Stimulated activated CD4-positive, alpha-beta T cell treated with anti-CD3 and anti-CD28 coated beads, Interleukin-4, amount 100 ng/mL, for 48 hours (primary cell): ENCODE data around the gene NALCN.

Experiments
- DNase-seq, 2 donors: peaks; one replicate each; pipeline ENCODE4 v3.0.0-alpha.2; 2020; ENCODE audit warnings: low read depth in 2 of 2

The NALCN gene

GRCh38 chr13:101415358-101416174, 742 bp downstream of the NALCN start:
- DNase-seq = no peak

GRCh38 chr13:101412076-101412475, 4.2 kb downstream of the NALCN start:
- no peak for DNase-seq

DNA sequence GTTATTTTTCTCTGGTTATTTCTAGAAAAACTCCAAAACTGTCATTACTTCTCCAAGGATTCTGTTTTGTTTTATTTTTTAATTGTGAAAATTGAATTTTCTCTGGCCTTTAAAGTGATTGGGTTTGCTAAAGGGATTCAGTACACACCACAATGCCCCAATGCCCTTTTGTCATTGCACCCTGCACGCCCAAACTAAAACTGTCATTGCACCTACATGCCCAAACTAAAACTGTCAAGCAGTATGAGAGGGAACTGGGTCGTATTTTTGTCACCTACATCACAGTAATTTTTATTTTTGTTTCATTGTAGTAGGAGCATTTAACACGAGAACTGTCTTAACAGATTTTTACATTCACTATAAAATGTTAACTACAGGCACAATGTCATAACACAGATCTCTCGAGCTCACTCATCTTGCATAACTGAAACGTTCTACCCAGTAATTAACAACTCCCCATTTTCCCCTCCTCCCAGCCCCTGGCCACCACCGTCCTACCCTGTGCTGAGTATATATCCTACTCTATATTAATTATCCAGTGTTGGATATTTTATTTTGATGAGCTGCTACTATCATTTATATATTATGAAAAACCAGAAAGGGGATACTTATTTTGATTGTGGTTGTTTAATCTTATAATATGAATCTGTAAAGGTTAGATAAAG, 7.2 kb downstream of the NALCN start:
- no peak for DNase-seq

DNA sequence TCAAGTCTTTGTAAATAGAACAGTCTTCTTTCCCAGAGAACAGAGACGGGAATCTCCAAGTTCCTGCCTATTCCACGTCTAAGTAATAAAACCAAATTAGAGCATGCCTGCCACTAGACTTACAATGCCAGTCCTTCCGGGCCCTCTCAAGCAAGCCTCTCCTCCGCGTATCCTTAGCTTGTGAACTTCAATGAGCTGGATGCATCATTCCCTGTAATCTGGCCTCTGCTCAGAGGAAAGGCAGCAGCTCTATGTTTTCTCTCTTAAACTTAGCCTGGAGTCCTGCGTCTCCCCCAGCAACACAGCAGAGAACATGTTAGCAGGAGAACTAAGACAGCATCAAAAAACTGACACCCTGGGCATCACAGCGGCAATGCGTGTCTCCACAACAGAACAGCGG, 8.2 kb downstream of the NALCN start:
- no peak for DNase-seq

DNA sequence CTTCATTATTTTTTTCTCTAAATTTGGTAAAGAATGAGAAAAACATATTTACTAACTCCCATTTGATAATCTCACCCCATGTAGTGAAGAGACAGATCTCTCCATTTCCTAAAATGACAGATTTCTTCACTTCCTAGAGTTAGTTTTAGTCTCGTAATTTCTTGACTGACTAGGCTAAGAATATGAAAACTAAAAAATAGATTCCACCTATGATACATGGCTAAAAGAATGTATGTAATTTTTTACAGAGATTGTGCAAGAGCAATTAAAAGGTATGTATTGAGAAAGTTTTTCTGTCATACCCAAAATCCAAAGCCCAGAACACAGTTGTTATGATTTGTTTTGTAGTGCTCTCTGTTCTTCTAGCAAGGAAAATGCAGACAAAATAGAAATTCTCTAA, 9.5 kb downstream of the NALCN start:
- DNase-seq = no peak

- DNase-seq = no peak
Observed at GRCh38 chr13:101401196-101401595, 15.1 kb downstream of the NALCN start.

DNA sequence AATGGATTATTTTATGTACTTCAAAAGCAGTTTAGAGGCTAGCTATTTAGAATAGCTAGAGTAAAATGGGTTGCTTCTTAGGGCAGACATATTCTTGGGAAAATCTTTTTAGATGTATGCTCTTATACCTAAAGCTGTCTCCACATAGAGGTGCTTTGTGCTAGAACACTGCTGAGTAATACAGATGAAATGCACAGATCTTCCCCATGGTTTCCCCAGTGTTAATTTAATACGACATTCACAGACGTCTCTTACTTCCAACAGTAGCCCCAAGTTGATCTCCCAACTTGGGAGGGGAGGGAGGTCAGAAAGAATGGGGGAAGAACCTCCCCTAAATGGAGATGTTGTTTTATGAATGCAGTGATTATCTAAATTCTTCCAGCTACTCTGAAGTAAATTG, 16.9 kb downstream of the NALCN start:
- DNase-seq = no peak

DNA sequence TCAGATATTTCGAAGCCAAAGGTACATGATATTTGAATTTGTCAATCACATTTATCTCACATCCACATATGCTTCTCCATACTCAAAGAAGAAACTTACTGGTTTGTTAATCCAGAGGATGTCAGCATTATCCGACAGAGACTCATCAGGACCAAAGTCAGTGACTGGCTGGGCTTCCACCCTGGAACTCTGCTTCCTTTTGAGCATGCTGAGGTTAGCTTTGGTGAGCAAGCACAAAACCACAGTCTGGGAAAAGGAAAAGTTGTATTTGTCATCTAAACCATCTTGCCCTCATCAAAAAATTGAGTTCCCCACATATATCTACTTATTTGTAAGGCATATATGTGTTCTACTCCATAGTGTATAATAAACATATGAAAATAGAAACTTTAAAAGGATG, 17.4 kb downstream of the NALCN start:
- no peak for DNase-seq

DNA sequence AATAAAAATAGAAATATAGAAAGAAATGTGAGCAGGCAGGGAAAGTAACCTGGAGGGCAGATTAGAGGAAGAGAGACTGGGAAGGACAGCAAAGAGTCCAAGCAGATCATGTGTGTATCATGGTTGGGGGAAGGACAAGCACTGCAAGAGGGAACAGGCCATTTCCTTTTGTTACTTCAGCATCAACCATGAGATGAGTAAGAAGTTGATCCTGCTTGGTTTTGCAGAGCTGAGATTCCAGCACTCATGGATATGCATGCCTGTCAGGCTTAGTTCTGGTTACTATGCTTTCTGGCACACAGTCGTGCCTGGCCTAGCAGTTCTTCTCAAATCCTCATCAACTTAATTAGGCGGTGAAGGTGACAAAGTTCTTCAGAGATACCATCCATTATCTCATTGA, 18.1 kb downstream of the NALCN start:
- DNase-seq = no peak

GRCh38 chr13:101397742-101398141, 18.6 kb downstream of the NALCN start:
- DNase-seq = no peak

DNA sequence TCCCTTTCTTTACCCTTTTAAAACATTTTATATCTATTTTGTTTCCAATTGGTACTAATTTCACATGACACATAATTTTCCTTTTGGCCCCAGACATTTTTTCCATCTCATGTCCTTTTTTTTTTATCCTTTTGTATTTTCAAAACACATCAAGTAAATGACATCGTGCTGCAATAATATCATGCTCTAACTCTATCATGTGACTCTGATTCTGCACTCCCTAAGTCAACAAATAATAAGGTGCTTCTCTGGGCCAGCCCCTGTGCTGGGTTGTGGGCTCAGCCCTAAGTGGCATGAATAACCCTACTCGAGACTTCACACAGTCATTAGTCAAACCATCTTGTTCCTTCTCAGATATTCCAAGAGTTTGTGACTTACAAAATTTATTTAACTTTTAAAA, 21.7 kb downstream of the NALCN start:
- DNase-seq = no peak

- no peak for DNase-seq
Observed at GRCh38 chr13:101393140-101393539, 23.2 kb downstream of the NALCN start.

GRCh38 chr13:101390461-101390860, 25.8 kb downstream of the NALCN start:
- DNase-seq = no peak

GRCh38 chr13:101384929-101385328, 31.4 kb downstream of the NALCN start:
- DNase-seq = no peak

GRCh38 chr13:101383595-101383994, 32.7 kb downstream of the NALCN start:
- DNase-seq = no peak

GRCh38 chr13:101382701-101383100, 33.6 kb downstream of the NALCN start:
- no peak for DNase-seq

DNA sequence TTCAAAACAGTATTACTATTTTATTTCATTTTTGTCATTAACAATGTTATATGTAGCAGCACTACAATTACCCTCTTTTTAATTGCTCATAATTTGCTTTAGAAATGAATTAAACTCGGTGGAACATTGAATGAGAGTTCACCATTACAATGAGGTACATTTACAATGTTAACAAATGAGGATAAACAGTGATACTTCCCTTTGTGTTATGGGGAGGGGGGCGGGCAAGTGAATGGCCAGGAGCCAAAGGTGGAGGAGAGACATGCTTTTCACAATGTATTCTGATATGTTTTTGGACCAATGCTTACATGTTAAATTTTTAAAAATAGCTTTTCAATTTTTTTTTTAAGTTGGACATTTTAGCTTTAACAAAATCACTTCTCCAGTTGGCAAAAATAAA, 34.2 kb downstream of the NALCN start:
- no peak for DNase-seq

GRCh38 chr13:101360525-101360924, 55.8 kb downstream of the NALCN start:
- no peak for DNase-seq

GRCh38 chr13:101354895-101355294, 61.4 kb downstream of the NALCN start:
- no peak for DNase-seq

DNA sequence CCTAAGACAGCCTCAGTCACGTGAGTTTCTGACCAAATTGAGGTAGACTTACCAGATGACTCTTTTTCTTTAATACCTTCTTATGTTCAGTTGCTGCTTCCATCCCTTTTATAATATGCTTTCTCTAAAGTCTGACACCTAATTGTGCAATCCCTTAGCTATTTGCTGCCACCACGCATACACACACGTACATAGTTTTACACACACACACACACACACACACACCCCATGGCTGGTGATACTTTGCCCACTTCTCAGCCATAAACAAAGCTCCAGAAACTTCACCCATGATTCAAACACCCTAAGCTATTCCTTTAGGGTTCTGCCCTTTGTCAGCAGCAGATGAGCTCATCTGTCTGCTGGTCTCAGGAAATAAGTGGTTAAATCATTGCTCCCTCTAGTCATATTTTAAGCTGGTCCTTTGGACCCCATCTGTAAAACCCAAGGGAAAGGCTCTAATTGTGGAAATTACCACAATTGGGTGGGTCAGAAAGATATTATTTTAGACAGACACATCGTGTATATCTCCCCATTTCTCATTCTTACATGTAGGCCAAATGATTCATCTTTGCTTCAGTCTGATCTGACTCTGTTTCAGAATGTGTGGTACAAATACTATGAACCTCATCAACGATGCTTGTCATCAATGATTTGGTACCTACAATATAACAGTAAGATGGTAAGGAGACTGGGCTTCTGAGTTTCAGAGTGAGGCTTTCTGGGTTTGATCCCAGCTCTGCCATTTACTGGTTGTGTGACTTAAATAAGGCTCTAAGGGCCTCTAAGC, 69.2 kb downstream of the NALCN start:
- no peak for DNase-seq

- DNase-seq = no peak
Observed at GRCh38 chr13:101346161-101346560, 70.1 kb downstream of the NALCN start.

DNA sequence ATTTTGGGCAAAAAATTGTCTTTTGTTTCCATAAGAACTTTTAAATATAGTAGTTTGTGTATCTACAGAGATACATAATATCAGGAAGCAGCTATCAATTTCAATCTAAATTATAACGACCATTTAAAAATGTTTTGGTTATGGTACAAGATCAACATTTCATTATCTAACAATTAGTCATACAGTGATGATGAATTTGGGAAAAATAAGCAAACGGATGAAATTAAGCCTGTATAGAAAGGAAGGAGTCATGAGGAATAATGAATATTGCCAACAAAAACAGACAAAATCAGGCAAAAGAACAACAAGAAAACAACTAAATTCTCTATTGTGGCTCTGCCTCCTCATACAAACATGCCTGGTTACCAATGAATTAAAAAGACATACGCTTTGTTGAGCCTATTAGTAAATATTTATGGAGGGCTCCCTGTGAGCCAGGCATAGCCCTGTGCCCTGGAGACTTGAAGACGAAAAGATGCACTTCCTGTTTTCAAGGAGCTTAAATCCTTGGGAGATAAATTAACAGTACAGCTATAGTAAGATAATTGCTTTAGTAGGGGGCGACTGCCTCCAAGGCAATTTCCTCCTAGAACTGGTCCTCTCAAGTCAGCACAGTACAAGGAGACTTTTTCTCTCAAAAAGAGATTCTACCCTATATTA, 73.0 kb downstream of the NALCN start:
- no peak for DNase-seq
